HEK293T (cell line): ENCODE measurements around the gene STARD3NL.

Source experiments
- BHLHE40 ChIP-seq: fragments of 450-650 bp; IDR thresholded peaks from 2 replicates; pipeline ENCODE4 v1.6.1; 2016; ENCODE audit warnings: mild to moderate bottlenecking, moderate library complexity, borderline replicate concordance
- ELF4 ChIP-seq: fragments of 450-650 bp; IDR thresholded peaks from 2 replicates; pipeline ENCODE4 v1.6.1; 2017; ENCODE audit warnings: antibody characterized with exemption
- L3MBTL2 ChIP-seq: fragments of 450-650 bp; conservative IDR thresholded peaks from 2 replicates; pipeline ENCODE4 v1.6.1; 2016; ENCODE audit warnings: mild to moderate bottlenecking
- SP1 ChIP-seq: fragments of 450-650 bp; IDR thresholded peaks from 2 replicates; pipeline ENCODE4 v1.6.1; 2017
- SUZ12 ChIP-seq: fragments of 450-650 bp; IDR thresholded peaks from 2 replicates; pipeline ENCODE4 v1.6.1; 2016; ENCODE audit warnings: mild to moderate bottlenecking
- TF ChIP-seq, protein P1 (sequence below): fragments of 450-650 bp; IDR thresholded peaks from 2 replicates; pipeline ENCODE4 v1.6.1; 2016

DNA sequence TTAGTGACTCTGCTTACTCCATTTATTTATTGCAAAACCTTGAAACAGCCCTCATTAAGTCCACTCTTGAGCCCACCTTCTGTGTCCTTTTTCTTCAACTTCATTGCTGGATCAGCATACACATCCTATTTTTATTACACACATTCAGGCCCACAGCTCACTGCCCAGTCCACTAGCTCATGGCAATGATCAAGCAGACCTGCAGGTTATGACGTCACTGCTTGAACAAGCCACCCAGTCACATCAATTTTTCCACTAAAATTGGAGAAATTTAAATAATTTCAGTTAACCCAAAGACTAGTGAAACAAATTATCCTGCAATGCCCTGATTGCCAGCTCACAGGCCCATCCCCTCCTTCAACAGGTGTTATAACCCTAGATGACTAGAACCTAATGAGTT, 16.0 kb upstream of the STARD3NL start:
- TF ChIP-seq, protein P1, sequence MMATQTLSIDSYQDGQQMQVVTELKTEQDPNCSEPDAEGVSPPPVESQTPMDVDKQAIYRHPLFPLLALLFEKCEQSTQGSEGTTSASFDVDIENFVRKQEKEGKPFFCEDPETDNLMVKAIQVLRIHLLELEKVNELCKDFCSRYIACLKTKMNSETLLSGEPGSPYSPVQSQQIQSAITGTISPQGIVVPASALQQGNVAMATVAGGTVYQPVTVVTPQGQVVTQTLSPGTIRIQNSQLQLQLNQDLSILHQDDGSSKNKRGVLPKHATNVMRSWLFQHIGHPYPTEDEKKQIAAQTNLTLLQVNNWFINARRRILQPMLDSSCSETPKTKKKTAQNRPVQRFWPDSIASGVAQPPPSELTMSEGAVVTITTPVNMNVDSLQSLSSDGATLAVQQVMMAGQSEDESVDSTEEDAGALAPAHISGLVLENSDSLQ = no peak
- TF ChIP-seq SUZ12 = no peak
- no peak for TF ChIP-seq BHLHE40
- TF ChIP-seq L3MBTL2 = no peak
- no peak for TF ChIP-seq ELF4
- TF ChIP-seq SP1 = no peak
